GM13976 (cell line): ENCODE results near the gene ASTE1.

Experiments used
- DNase-seq: peaks from one replicate; pipeline ENCODE4 v3.0.0; 2012; ENCODE audit warnings: low spot score
- in situ Hi-C: fragments of 300-500 bp; cut with MboI; formaldehyde crosslinking; loops from one replicate; pipeline ENCODE4 v1.12.0; 2022; ENCODE audit warnings: low sequenced_read_pairs, mixed read lengths, inconsistent platforms; ENCODE audit not compliant: unreplicated experiment
- TF ChIP-seq, protein P1 (sequence below): IDR thresholded peaks from 2 replicates; pipeline ENCODE4 v1.5.1; 2012; ENCODE audit warnings: borderline replicate concordance, mild to moderate bottlenecking; ENCODE audit not compliant: insufficient read depth; ENCODE audit errors: extremely low read depth, missing control alignments, control extremely low read depth

ASTE1 gene

DNA sequence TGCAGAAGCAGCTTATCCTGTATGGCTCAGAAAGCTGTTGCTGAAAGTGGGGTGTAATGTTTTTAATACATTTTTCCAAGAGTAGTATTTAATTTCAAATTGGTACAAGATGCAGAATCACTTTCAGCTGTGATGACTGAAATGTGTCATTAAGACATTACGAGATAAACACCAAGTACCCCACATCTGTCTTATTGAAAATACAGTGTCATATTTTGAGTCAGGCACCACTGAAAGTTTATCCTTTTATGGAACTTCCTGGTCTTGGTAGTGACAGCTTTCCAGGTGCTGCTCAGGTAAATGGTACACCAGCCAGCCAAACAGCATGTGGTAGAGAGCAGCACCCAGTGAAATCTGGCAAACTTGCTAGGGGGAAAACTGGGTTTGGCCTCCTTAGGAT, 16.9 kb downstream of the ASTE1 start:
- DNase-seq, result no peak
- in situ Hi-C loops, result loop anchor here (25.0 kb wide), 1 partner anchor 247 kb away; no protein-coding TSS in a partner anchor
- TF ChIP-seq, protein P1, sequence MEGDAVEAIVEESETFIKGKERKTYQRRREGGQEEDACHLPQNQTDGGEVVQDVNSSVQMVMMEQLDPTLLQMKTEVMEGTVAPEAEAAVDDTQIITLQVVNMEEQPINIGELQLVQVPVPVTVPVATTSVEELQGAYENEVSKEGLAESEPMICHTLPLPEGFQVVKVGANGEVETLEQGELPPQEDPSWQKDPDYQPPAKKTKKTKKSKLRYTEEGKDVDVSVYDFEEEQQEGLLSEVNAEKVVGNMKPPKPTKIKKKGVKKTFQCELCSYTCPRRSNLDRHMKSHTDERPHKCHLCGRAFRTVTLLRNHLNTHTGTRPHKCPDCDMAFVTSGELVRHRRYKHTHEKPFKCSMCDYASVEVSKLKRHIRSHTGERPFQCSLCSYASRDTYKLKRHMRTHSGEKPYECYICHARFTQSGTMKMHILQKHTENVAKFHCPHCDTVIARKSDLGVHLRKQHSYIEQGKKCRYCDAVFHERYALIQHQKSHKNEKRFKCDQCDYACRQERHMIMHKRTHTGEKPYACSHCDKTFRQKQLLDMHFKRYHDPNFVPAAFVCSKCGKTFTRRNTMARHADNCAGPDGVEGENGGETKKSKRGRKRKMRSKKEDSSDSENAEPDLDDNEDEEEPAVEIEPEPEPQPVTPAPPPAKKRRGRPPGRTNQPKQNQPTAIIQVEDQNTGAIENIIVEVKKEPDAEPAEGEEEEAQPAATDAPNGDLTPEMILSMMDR, result no peak

- TF ChIP-seq, protein P1, result no peak
- DNase-seq, result no peak
- in situ Hi-C loops, result loop anchor here (25.0 kb wide), 1 partner anchor 246 kb away; no protein-coding TSS in a partner anchor
Observed at GRCh38 chr3:131008326-131008725, 18.3 kb downstream of the ASTE1 start.

GRCh38 chr3:131007782-131008181, 18.8 kb downstream of the ASTE1 start:
- TF ChIP-seq, protein P1, result no peak
- DNase-seq, result no peak
- in situ Hi-C loops, result loop anchor here (25.0 kb wide), 1 partner anchor 245 kb away; no protein-coding TSS in a partner anchor

DNA sequence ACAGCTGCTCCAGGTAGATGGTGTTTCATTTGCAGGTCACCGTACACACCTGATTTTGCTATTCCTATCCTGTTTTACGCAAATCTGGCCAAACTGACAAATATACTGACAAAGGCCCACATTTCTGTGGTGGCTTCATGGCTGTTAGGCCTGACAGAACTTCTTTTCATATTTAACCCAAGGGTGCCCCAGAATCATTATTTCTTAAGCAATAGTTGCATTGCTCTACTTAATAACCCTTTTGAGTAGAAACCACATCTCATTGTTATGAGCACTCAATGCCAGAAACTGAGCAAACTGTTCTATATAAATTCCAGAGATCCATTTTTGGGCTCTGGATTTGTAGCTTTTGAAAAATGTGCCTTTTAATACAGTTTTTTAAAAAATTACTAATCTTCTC, 19.4 kb downstream of the ASTE1 start:
- TF ChIP-seq, protein P1, result no peak
- in situ Hi-C loops, result loop anchor here (25.0 kb wide), 1 partner anchor 245 kb away; no protein-coding TSS in a partner anchor
- no peak for DNase-seq

- in situ Hi-C loops, result loop anchor here (25.0 kb wide), 1 partner anchor 242 kb away; no protein-coding TSS in a partner anchor
- TF ChIP-seq, protein P1, result no peak
- DNase-seq, result no peak
Observed at GRCh38 chr3:131004603-131005002, 22.0 kb downstream of the ASTE1 start.

DNA sequence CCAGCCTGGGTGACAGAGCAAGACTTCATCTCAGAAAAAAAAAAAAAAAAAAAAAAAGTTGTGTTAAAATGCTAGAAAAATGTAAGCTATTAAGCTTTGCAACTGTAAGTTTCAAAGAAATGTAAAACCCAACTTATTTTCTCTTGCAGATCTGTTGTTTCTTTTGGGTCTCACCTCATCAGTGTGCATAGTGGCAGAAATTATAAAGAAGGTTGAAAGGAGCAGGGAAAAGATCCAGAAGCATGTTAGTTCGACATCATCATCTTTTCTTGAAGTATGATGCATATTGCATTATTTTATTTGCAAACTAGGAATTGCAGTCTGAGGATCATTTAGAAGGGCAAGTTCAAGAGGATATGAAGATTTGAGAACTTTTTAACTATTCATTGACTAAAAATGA, 25.6 kb downstream of the ASTE1 start:
- TF ChIP-seq, protein P1, result no peak
- no peak for DNase-seq
- in situ Hi-C loops, result loop anchor here (25.0 kb wide), 1 partner anchor 239 kb away; no protein-coding TSS in a partner anchor
